Activated CD8-positive, alpha-beta T cell treated with anti-CD3 and anti-CD28 coated beads, Interleukin-2, amount 10 ng/mL, durations not matched to agents 7 days and 5 days (primary cell): ENCODE data around the gene SLC25A19. TPM values are rescaled to one million over a fixed set of nuclear protein-coding genes. Genes with fewer than 3 reads are reported as not detected.

Experiments
- ATAC-seq: fragments of 150-1000 bp; cut with Tn5 transposase; one replicate; pipeline ENCODE4 v1.10.0; 2021; ENCODE audit warnings: moderate library complexity
- CTCF ChIA-PET: fragments of 350-600 bp; sonication (Branson Sonifier 250); formaldehyde crosslinking; loops from one replicate; lab custom pipeline; 2021; ENCODE audit warnings: antibody characterized with exemption; lab: Charles Lee
- POLR2A ChIA-PET: fragments of 350-600 bp; sonication (Branson Sonifier 250); formaldehyde crosslinking; loops from one replicate; lab custom pipeline; 2021; ENCODE audit warnings: antibody characterized with exemption; lab: Charles Lee
- DNase-seq: peaks from one replicate; pipeline ENCODE4 v3.0.0-alpha.2; 2020
- H3K27ac Mint-ChIP-seq: one replicate; pipeline ENCODE4 v1.8.0; 2021; ENCODE audit warnings: mild to moderate bottlenecking, mixed read lengths
- H3K27me3 Mint-ChIP-seq: one replicate; pipeline ENCODE4 v1.8.0; 2021; ENCODE audit warnings: low read depth, mixed read lengths
- H3K36me3 Mint-ChIP-seq: one replicate; pipeline ENCODE4 v1.8.0; 2021; ENCODE audit warnings: low read depth, mixed read lengths
- H3K4me1 Mint-ChIP-seq: one replicate; pipeline ENCODE4 v1.8.0; 2021; ENCODE audit warnings: low read depth, mixed read lengths
- H3K4me3 Mint-ChIP-seq: one replicate; pipeline ENCODE4 v1.8.0; 2021; ENCODE audit warnings: mild to moderate bottlenecking, mixed read lengths
- H3K9me3 Mint-ChIP-seq: one replicate; pipeline ENCODE4 v1.8.0; 2022; ENCODE audit warnings: mixed read lengths; ENCODE audit not compliant: insufficient read depth
- total RNA-seq, 2 experiments: library from RNA; stranded (reverse); gene quantifications; one replicate each; pipeline ENCODE4 v1.2.3, GENCODE V29; 2021

SLC25A19 gene
- total RNA-seq, 2 experiments from 2014 or later = 41.1 to 43.6 TPM

GRCh38 chr17:75231071-75231470 lies 58.2 kb downstream of the SLC25A19 start:
- ATAC-seq (no peak), DNase-seq (no peak)
- ChIA-PET POLR2A (interaction anchor here (1.5 kb wide), 1 partner anchor 29 kb away, joined by 7 read pairs; no protein-coding TSS in a partner anchor), CTCF (interaction anchor here (1.1 to 1.8 kb wide), 3 partner anchors 9 to 117 kb away, joined by 3 to 6 read pairs (median 5); no protein-coding TSS in a partner anchor)
- no peaks in the 10 kb centered on the region for H3K9me3 Mint-ChIP-seq
- no peak overlapping the region for H3K27ac Mint-ChIP-seq
- no peaks in the 10 kb centered on the region for H3K4me1 Mint-ChIP-seq
- no peak overlapping the region for H3K4me3 Mint-ChIP-seq
- peaks cover 58% of the 10 kb centered on the region for H3K36me3 Mint-ChIP-seq
- no peaks in the 10 kb centered on the region for H3K27me3 Mint-ChIP-seq

DNA sequence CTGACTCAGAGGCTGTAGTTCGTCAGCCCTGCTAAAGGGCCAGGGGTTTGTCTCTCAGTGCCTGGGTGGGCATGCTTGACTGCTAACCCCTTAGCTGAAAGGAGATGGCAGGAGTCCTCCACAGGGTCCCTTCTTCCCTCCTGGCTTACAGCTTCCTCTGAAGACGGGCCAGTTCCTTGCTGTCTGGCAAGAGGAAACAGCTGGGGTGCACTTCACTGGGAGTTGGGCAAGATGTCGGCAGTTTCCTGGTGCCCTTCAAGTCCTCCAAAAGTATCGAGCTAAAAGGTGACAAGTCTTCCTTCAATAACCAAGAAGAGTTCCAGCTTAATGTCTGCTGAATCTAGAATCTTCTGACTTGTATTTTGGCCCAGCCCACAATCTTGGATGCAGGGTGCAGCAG lies 60.4 kb downstream of the SLC25A19 start:
- ChIA-PET CTCF (interaction anchor here (1.0 to 1.9 kb wide), 4 partner anchors 9 to 115 kb away, joined by 3 to 10 read pairs (median 4); partner anchors contain the start of gene MIF4GD), POLR2A (interaction anchor here (1.0 kb wide), 1 partner anchor 9 kb away, joined by 4 read pairs; no protein-coding TSS in a partner anchor)
- no peak overlapping the region for H3K4me3 Mint-ChIP-seq
- DNase-seq (no peak), ATAC-seq (no peak)
- H3K4me1 Mint-ChIP-seq = no peaks in the 10 kb centered on the region
- peaks cover 58% of the 10 kb centered on the region for H3K36me3 Mint-ChIP-seq
- H3K27me3 Mint-ChIP-seq = no peaks in the 10 kb centered on the region
- H3K27ac Mint-ChIP-seq = no peak overlapping the region
- H3K9me3 Mint-ChIP-seq = no peaks in the 10 kb centered on the region

- ATAC-seq (no peak), DNase-seq (no peak)
- no peaks in the 10 kb centered on the region for H3K4me1 Mint-ChIP-seq
- H3K36me3 Mint-ChIP-seq = peaks cover 58% of the 10 kb centered on the region
- ChIA-PET POLR2A (no interaction called here), CTCF (interaction anchor here (1.0 to 1.3 kb wide), 3 partner anchors 10 to 114 kb away, joined by 3 to 4 read pairs (median 3); partner anchors contain the start of gene MIF4GD)
- H3K27ac Mint-ChIP-seq = no peak overlapping the region
- H3K27me3 Mint-ChIP-seq = no peaks in the 10 kb centered on the region
- H3K9me3 Mint-ChIP-seq = no peaks in the 10 kb centered on the region
- no peak overlapping the region for H3K4me3 Mint-ChIP-seq
Observed at GRCh38 chr17:75228305-75228704, 60.9 kb downstream of the SLC25A19 start.

DNA sequence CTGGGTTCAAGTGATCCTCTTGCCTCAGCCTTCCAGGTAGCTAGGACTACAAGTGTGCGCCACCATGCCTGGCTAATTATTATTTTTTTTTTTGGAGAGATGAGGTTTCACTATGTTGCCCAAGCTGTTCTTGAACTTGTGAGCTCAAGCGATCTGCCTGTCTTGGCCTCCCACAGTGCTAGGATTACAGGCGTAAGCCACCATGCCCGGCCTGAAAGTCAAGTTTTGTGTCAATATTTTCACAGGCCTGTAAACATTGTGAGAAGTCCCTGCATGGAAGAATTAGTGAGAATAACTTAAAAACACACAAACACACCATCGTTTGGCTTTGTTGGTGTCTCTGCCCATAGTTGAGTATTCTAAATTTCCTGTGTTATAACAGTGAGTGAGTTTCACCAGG lies 61.5 kb downstream of the SLC25A19 start:
- Mint-ChIP-seq H3K4me3 (no peak overlapping the region), H3K27ac (no peak overlapping the region), H3K27me3 (no peaks in the 10 kb centered on the region), H3K4me1 (no peaks in the 10 kb centered on the region), H3K36me3 (peaks cover 57% of the 10 kb centered on the region), H3K9me3 (no peaks in the 10 kb centered on the region)
- no peak for ATAC-seq
- ChIA-PET POLR2A (interaction anchor here (0.6 kb wide), 1 partner anchor 9 kb away, joined by 3 read pairs; no protein-coding TSS in a partner anchor), CTCF (interaction anchor here (1.3 kb wide), 1 partner anchor 10 kb away, joined by 3 read pairs; no protein-coding TSS in a partner anchor)
- DNase-seq = no peak

GRCh38 chr17:75225016-75225415 lies 64.2 kb downstream of the SLC25A19 start:
- Mint-ChIP-seq H3K36me3 (peaks cover 50% of the 10 kb centered on the region), H3K27me3 (no peaks in the 10 kb centered on the region), H3K4me1 (no peaks in the 10 kb centered on the region), H3K4me3 (no peak overlapping the region), H3K27ac (no peak overlapping the region), H3K9me3 (no peaks in the 10 kb centered on the region)
- ChIA-PET CTCF (interaction anchor here (1.4 to 1.7 kb wide), 3 partner anchors 15 to 111 kb away, joined by 3 to 5 read pairs (median 3); no protein-coding TSS in a partner anchor), POLR2A (no interaction called here)
- ATAC-seq (no peak), DNase-seq (no peak)

Other genes with a start within 250 kb of the SLC25A19 start
- 100 to 1,000 TPM; 232 to 238 TPM for gene ATP5PD, start 242.5 kb downstream of the SLC25A19 start, total RNA-seq
- gene KCTD2, start 242.2 kb downstream of the SLC25A19 start, total RNA-seq = 10 to 100 TPM; 15.6 to 19.4 TPM
- gene SLC16A5, start 201.5 kb downstream of the SLC25A19 start, total RNA-seq = 1 to 10 TPM; 4.6 to 5.4 TPM
- 10 to 100 TPM; 16.1 to 17.0 TPM for gene ARMC7, start 179.5 kb downstream of the SLC25A19 start, total RNA-seq
- 10 to 100 TPM; 68.5 to 68.8 TPM for gene NT5C, start 157.7 kb downstream of the SLC25A19 start, total RNA-seq
- gene JPT1, start 134.9 kb downstream of the SLC25A19 start, total RNA-seq = 100 to 1,000 TPM; 301 to 319 TPM
- gene SUMO2, start 106.5 kb downstream of the SLC25A19 start, total RNA-seq = 100 to 1,000 TPM; 491 to 520 TPM
- 100 to 1,000 TPM; 135 TPM for gene NUP85, start 83.8 kb downstream of the SLC25A19 start, total RNA-seq
- 10 to 100 TPM; 65.7 to 75.4 TPM for gene GGA3, start 27.8 kb downstream of the SLC25A19 start, total RNA-seq
- 10 to 100 TPM; 62.1 to 66.1 TPM for gene MRPS7, start 27.6 kb downstream of the SLC25A19 start, total RNA-seq
- 10 to 100 TPM; 52.1 to 56.3 TPM for gene MIF4GD, start 18.2 kb downstream of the SLC25A19 start, total RNA-seq
- 100 to 1,000 TPM; 166 to 178 TPM for gene GRB2, start 116.2 kb upstream of the SLC25A19 start, total RNA-seq
- 10 to 100 TPM; 81.9 to 84.8 TPM for gene TMEM94, start 167.2 kb upstream of the SLC25A19 start, total RNA-seq
- under 1 TPM; 0.68 to 0.97 TPM for gene CASKIN2, start 226.1 kb upstream of the SLC25A19 start, total RNA-seq
- 10 to 100 TPM; 76.6 to 77.8 TPM for gene TSEN54, start 227.1 kb upstream of the SLC25A19 start, total RNA-seq
- gene LLGL2, start 236.3 kb upstream of the SLC25A19 start, total RNA-seq = 10 to 100 TPM; 19.3 to 19.8 TPM